Testis (tissue), 2 donors: ENCODE data around the gene CCDC178.

Experiments
- CTCF ChIP-seq, 3 experiments: fragments of 450-650 bp in 2 of 3; fragments of 200-600 bp in 1 of 3; sonication (generic) in 1 of 3; IDR thresholded peaks; one replicate each; pipeline ENCODE4 v1.5.1; 2016 to 2019; ENCODE audit warnings: antibody characterized with exemption in 3 of 3, mild to moderate bottlenecking in 2 of 3, moderate library complexity in 1 of 3
- POLR2A ChIP-seq: fragments of 450-650 bp; IDR thresholded peaks from one replicate; pipeline ENCODE4 v1.6.1; 2017; ENCODE audit warnings: antibody characterized with exemption, mild to moderate bottlenecking, moderate library complexity

GRCh38 chr18:33421225-33421624 is 19.3 kb downstream of the CCDC178 start:
- TF ChIP-seq CTCF (IDR thresholded peaks at IDR 0.05) (no peak), POLR2A (no peak)
